Ovary (tissue), 9 donors: Measurements from ENCODE around the gene ZMYM4. TPM values are rescaled to one million over a fixed set of nuclear protein-coding genes. Genes with fewer than 3 reads are reported as not detected.

Experiments used
- DNase-seq, 5 donors: peaks; one replicate each; pipeline ENCODE4 v3.0.0-alpha.2; 2019 to 2020
- H3K27ac ChIP-seq, 2 donors: fragments of 200-600 bp; one replicate each; pipeline versions ENCODE4 v1.5.1 to v1.8.0; 2019 to 2022
- H3K27me3 ChIP-seq: fragments of 200-600 bp; one replicate; pipeline ENCODE4 v1.8.0; 2022
- H3K36me3 ChIP-seq: fragments of 200-600 bp; sonication (generic); one replicate; pipeline ENCODE4 v1.5.1; 2019
- H3K4me1 ChIP-seq: one replicate; pipeline ENCODE4 v1.8.1; 2013; ENCODE audit warnings: mild to moderate bottlenecking, moderate library complexity; ENCODE audit not compliant: insufficient read depth
- H3K4me3 ChIP-seq: fragments of 200-600 bp; sonication (generic); one replicate; pipeline ENCODE4 v1.5.1; 2017
- H3K9me3 ChIP-seq, 2 donors: fragments of 200-600 bp in 1 of 2; sonication (generic) in 1 of 2; one replicate each; pipeline versions ENCODE4 v1.5.1 to v1.8.1; 2013 to 2019; ENCODE audit warnings: mild to moderate bottlenecking in 1 of 2, moderate library complexity in 1 of 2
- EP300 ChIP-seq: sonication (generic); formaldehyde crosslinking; IDR thresholded peaks from one replicate; pipeline ENCODE4 v1.6.1; 2017; ENCODE audit warnings: antibody characterized with exemption
- POLR2A ChIP-seq: fragments of 450-650 bp; IDR thresholded peaks from one replicate; pipeline ENCODE4 v1.6.1; 2017; ENCODE audit warnings: antibody characterized with exemption, mild to moderate bottlenecking, moderate library complexity
- WGBS, 3 donors: extraction: QIAGEN DNeasy Blood & Tissue Kit in 1 of 3; methylation state at CpG; one replicate each; pipeline versions ENCODE4 v1.1.5 to v1.1.7; 2013 to 2017; 5-methylcytosine and 5-hydroxymethylcytosine counted together
- intact Hi-C, 4 donors: fragments of 100-400 bp; cut with DNase I; formaldehyde crosslinking; loops; one replicate each; pipeline versions ENCODE4 v1.11.0 to v1.15.1; 2022 to 2023
- polyA plus RNA-seq, 2 donors: library from polyadenylated mRNA; stranded (reverse); fragments of 200-250 nt in 1 of 2; fragments of 350-450 nt in 1 of 2; fragmentation: Illumina TruSeq in 1 of 2; extraction: RNeasy Lipid Tissue Mini Kit (QIAGEN cat#74804) in 1 of 2; gene quantifications; one replicate each; pipeline ENCODE4 v1.2.3, GENCODE V29; 2013 to 2014
- total RNA-seq, 7 donors: library from RNA; depleted of rRNA in 2 of 7; stranded (reverse); fragments of >200 nt in 2 of 7; fragmentation: NEBNext Ultra II Directional in 3 of 7; extraction: Animal tissue kit (Norgen Biotek cat#: 25700) in 3 of 7; gene quantifications; one replicate each; pipeline versions ENCODE4 v1.1.0 to v1.2.4, GENCODE V29; 2016 to 2023
- TF ChIP-seq, protein P1 (sequence below), 3 donors: fragments of 450-650 bp in 2 of 3; fragments of 200-600 bp in 1 of 3; IDR thresholded peaks; one replicate each; pipeline versions ENCODE4 v1.5.1 to v1.8.0; 2016 to 2022; ENCODE audit warnings: antibody characterized with exemption in 3 of 3, mild to moderate bottlenecking in 1 of 3
- donor health status: DM: no; HTN: no; CAD: no; lungs with moderate emphysema.
- donor health status: DM: no; HTN: no; CAD: no.
- donor health status: Bipolar disorder and iron deficiency.
- donor health status: DM: yes; HTN: yes; CAD: no.
- donor health status: DM: no; HTN: no; CAD: no.
- donor health status: DM: yes; HTN: yes; CAD: no.

The ZMYM4 gene
- total and polyA plus RNA-seq, 9 donors: 15.9 to 77.2 (median 52.2) TPM

DNA sequence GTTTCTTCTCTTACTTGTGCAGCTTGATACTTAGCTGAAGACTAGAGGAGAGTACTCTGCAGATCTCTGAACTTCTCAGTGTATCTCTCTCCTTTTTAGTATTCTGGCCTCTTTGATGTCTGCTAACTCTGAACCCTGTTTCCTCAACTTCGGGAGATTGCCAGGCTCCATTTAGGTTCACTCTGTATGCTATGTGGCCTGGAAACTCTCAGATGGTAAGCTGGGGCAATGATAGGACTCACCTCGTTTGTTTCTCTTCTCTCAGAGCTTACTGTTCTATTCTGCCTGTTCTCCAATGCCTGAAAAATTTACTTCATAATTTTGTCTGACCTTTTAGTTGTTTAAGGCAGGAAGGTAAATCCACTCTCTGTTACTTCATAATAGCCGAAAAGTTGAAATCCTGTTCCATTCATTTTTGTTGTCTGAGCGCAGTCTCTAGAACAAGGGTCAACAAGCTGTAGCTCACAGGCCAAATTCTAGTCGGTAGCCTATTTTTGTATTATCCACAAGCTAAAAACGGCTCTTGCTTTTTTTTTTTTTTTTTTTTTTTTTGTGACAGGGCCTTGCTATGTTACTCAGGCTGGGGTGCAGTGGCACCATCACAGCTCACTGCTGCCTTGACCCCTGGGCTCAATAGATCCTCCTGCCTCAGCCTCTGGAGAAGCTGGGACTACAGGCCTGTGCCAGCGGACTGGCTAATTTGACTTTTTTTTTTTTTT, 33.3 kb downstream of the ZMYM4 start:
- no peaks in the 10 kb centered on the region for H3K27me3 ChIP-seq
- H3K9me3 ChIP-seq: no peaks in the 10 kb centered on the region
- intact Hi-C loops: no loop called here
- DNase-seq: no peak
- no peak overlapping the region for H3K4me3 ChIP-seq
- 42 to 47% (median 46%) methylated on average over 7 of the region's 7 CpGs for WGBS, 3 donors
- H3K27ac ChIP-seq: no peak overlapping the region
- H3K4me1 ChIP-seq: peaks cover 1% of the 10 kb centered on the region
- no peaks in the 10 kb centered on the region for H3K36me3 ChIP-seq
- TF ChIP-seq POLR2A (no peak), EP300 (no peak)
- TF ChIP-seq, protein P1, sequence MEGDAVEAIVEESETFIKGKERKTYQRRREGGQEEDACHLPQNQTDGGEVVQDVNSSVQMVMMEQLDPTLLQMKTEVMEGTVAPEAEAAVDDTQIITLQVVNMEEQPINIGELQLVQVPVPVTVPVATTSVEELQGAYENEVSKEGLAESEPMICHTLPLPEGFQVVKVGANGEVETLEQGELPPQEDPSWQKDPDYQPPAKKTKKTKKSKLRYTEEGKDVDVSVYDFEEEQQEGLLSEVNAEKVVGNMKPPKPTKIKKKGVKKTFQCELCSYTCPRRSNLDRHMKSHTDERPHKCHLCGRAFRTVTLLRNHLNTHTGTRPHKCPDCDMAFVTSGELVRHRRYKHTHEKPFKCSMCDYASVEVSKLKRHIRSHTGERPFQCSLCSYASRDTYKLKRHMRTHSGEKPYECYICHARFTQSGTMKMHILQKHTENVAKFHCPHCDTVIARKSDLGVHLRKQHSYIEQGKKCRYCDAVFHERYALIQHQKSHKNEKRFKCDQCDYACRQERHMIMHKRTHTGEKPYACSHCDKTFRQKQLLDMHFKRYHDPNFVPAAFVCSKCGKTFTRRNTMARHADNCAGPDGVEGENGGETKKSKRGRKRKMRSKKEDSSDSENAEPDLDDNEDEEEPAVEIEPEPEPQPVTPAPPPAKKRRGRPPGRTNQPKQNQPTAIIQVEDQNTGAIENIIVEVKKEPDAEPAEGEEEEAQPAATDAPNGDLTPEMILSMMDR (IDR thresholded peaks at IDR 0.05): no peak

- intact Hi-C loops: no loop called here
- 96 to 100% (median 98%) methylated on average over 3 of the region's 3 CpGs for WGBS, 3 donors
- Histone ChIP-seq H3K9me3 (no peaks in the 10 kb centered on the region), H3K4me1 (peaks cover 1% of the 10 kb centered on the region), H3K27me3 (no peaks in the 10 kb centered on the region), H3K4me3 (no peak overlapping the region), H3K36me3 (no peaks in the 10 kb centered on the region), H3K27ac (no peak overlapping the region)
- no peak for TF ChIP-seq EP300
- no peak for TF ChIP-seq POLR2A
- TF ChIP-seq, protein P1 (IDR thresholded peaks at IDR 0.05): no peak
- no peak for DNase-seq
Measured at GRCh38 chr1:35305383-35305782, 36.9 kb downstream of the ZMYM4 start.

- Histone ChIP-seq H3K9me3 (no peaks in the 10 kb centered on the region), H3K27me3 (no peaks in the 10 kb centered on the region), H3K4me1 (peaks cover 3% of the 10 kb centered on the region), H3K27ac (no peak overlapping the region), H3K36me3 (no peaks in the 10 kb centered on the region), H3K4me3 (no peak overlapping the region)
- DNase-seq: no peak
- TF ChIP-seq EP300 (no peak), POLR2A (no peak)
- TF ChIP-seq, protein P1 (IDR thresholded peaks at IDR 0.05): no peak
- 93 to 97% (median 97%) methylated on average over 3 of the region's 3 CpGs for WGBS, 3 donors
- intact Hi-C loops: no loop called here
Measured at GRCh38 chr1:35315649-35316048, 47.1 kb downstream of the ZMYM4 start.

- 74 to 96% (median 90%) methylated on average over 1 of the region's 1 CpG for WGBS, 3 donors
- H3K36me3 ChIP-seq: no peaks in the 10 kb centered on the region
- TF ChIP-seq EP300 (no peak), POLR2A (no peak)
- TF ChIP-seq, protein P1 (IDR thresholded peaks at IDR 0.05): no peak
- no peaks in the 10 kb centered on the region for H3K9me3 ChIP-seq
- peaks cover 3% of the 10 kb centered on the region for H3K4me1 ChIP-seq
- no peak overlapping the region for H3K4me3 ChIP-seq
- no peak for DNase-seq
- intact Hi-C loops: no loop called here
- H3K27ac ChIP-seq: no peak overlapping the region
- no peaks in the 10 kb centered on the region for H3K27me3 ChIP-seq
Measured at GRCh38 chr1:35316264-35316663, 47.8 kb downstream of the ZMYM4 start.
